ENCODE results near the gene PPWD1. TPM values are rescaled to one million over a fixed set of nuclear protein-coding genes. Genes with fewer than 3 reads are reported as not detected.

PPWD1 gene
- total RNA-seq (2022; extraction: Qiagen RNA extraction) = 16.0 to 20.4 TPM (median 17.2 TPM) in 5 replicates

DNA sequence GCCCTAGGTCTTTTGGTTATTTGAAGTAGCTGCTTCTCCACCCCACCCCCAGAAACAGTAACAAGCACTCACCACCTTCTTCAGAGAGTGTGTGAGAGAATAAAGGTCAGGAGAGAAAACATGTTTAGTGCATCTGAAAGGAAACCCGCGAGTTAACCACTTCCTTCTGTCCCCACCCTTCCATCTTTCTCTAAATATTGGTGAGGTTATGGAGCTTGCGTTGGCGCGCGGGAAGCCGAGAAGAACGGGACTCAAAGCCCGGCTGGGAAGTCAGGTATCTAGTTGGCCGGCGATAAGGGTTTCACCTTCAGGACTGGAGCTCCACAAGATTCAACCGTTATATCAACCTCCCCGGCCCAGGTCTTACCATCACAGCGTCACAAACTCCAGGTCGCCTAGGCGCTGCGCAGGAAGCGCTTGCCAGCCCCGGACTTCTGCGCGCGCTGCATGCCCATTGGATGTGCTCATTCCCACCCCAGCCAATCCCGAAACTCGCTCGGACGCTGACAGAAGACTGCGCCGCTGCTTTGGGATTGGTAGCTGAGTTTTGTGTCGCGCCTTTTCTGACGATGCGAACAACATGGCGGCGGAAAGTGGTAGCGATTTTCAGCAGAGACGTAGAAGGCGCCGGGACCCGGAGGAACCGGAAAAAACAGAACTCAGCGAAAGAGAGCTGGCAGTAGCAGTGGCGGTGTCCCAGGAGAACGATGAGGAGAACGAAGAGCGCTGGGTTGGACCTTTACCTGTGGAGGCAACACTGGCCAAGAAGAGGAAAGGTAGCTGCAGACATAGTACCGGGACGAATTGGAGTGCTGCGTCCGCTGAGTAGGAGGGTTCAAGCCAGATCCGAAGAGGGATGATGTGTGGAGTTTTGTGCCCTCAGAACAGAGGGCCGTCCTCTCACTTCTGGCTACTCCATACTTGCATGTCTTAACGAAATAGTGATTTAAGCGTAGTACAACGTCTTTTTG, at the start of gene PPWD1, which contains the start of gene CENPK:
TSS of gene PPWD1 (plus strand) at position 566 of the 971 bp plus-strand sequence. CDS start at position 581, 15 bp downstream.
TSS of gene CENPK (minus strand) at position 438 of the 971 bp plus-strand sequence. CDS start 8,261 bp downstream, outside the sequence.

DNA sequence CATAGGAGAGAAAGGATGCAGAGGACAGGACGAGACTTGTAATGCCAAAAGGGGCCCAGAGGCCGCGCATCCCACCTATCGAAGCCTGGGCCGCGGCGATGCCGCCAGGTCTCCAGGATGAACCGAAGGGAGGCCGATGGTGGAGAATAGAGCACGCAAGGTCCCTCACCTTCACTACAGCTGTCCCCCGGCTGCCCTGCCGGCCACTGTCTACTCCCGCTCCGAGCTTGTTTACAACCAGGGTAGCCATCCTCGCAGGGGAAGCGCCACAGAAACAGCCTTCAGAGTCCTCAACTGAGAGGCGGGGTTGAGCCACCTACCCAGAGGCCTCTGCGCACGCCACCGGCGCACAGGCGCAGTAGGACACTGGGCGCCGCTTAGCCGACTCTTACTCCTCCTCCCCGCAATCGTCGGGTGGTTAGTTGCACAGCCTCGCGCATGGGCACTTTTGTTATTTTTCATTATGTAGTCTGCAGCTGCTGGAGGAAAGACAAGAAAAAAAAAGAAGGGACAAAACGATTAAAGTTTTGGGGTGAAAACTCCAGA, 61.0 kb downstream of the PPWD1 start, which contains the start of gene TRIM23:
TSS of gene TRIM23 (minus strand) at position 309 of the 546 bp plus-strand sequence. CDS start at position 250, 59 bp downstream.

DNA sequence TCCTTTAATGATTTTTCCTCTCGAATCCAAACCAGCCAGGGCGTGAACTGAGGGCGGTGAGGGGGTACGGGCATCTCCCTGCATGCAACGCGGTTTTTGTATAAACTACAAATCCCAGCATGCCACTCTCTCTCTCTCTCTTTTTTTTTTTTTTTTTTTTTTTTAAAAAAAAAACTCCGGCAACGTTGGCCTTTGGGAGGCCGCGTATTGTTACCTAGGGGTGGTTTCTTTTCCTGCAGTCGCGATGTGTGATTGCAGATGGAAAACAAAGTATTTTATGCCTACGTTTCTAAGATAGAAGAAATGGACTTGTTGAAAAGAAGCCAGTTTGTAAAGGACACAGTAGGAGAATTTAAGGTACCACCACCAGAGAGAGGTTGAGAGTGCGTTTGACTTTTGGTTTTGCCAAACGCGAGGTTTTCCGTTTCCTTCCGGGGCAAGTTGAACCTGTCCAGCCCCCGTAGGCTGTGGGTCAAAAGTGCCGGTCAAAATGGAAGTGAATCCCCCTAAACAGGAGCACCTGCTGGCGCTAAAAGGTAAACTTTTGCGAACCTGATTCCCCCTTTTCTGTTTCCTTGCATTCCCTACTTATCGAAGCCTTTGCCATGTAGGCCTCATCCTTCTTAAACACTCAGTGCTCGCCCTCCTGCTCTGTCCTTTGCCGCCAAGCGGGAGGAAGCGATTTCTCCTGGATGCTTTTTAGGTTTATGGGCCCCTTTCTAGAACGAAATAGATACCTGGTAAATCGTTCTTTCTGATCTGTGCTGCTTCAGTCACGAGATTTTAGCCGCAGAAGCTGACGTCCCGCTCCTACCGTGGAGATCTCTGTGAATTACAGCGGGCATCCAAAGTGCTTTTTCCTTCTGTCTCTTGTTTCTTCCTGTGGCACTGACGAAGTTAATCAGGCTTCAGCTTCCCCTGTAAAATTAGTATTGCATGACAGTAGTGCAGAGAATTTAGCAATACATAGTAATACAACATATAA, 61.8 kb downstream of the PPWD1 start, which contains the start of the genes SHLD3 and TRAPPC13:
TSS of gene SHLD3 (plus strand) at position 457 of the 985 bp plus-strand sequence. CDS start 4,561 bp downstream, outside the sequence.
TSS of gene TRAPPC13 (plus strand) at position 457 of the 985 bp plus-strand sequence. CDS start at position 491, 34 bp downstream.

Other genes starting within 250 kb of the PPWD1 start
- 0.01 to 0.10 TPM (median 0.06 TPM) in 4 of 5 replicates, not detected in the other for gene ADAMTS6, start 81.4 kb upstream of the PPWD1 start, total RNA-seq (2022; extraction: Qiagen RNA extraction)
- gene CENPK, start 128 bp upstream of the PPWD1 start, total RNA-seq (2022; extraction: Qiagen RNA extraction) = 28.5 to 35.4 TPM (median 30.9 TPM) in 5 replicates
- gene TRIM23, start 61.0 kb downstream of the PPWD1 start, total RNA-seq (2022; extraction: Qiagen RNA extraction) = 5.7 to 8.3 TPM (median 7.0 TPM) in 5 replicates
- 1.9 to 2.8 TPM (median 2.0 TPM) in 5 replicates for gene SHLD3, start 61.7 kb downstream of the PPWD1 start, total RNA-seq (2022; extraction: Qiagen RNA extraction)
- 12.5 to 16.5 TPM (median 15.4 TPM) in 5 replicates for gene TRAPPC13, start 61.7 kb downstream of the PPWD1 start, total RNA-seq (2022; extraction: Qiagen RNA extraction)
- 5.3 to 9.9 TPM (median 7.6 TPM) in 5 replicates for gene SGTB, start 158.8 kb downstream of the PPWD1 start, total RNA-seq (2022; extraction: Qiagen RNA extraction)
- 51.2 to 70.0 TPM (median 63.1 TPM) in 5 replicates for gene NLN, start 158.9 kb downstream of the PPWD1 start, total RNA-seq (2022; extraction: Qiagen RNA extraction)

Measured in A549 treated with Mapracorat at 1 μM for 4 hours (cell line).